GM10847 (cell line): ENCODE data around the gene DOCK6.

Experiments used
- POLR2A ChIP-seq: IDR thresholded peaks from 2 replicates; pipeline ENCODE4 v1.6.1; 2011; ENCODE audit not compliant: insufficient read length; ENCODE audit errors: extremely low read depth

Gene DOCK6

GRCh38 chr19:11263726-11264125, 1.4 kb upstream of the DOCK6 start:
- TF ChIP-seq POLR2A, result no peak

- TF ChIP-seq POLR2A, result no peak
These were observed 823 bp downstream of the DOCK6 start for GRCh38 chr19:11261431-11261970.

GRCh38 chr19:11260996-11261395, 1.3 kb downstream of the DOCK6 start:
- TF ChIP-seq POLR2A, result no peak

GRCh38 chr19:11257846-11258380, 4.4 kb downstream of the DOCK6 start:
- TF ChIP-seq POLR2A, result no peak

GRCh38 chr19:11256189-11256588, 6.1 kb downstream of the DOCK6 start:
- TF ChIP-seq POLR2A, result no peak

GRCh38 chr19:11254666-11255065, 7.7 kb downstream of the DOCK6 start:
- no peak for TF ChIP-seq POLR2A

GRCh38 chr19:11252665-11253355, 9.5 kb downstream of the DOCK6 start:
- no peak for TF ChIP-seq POLR2A

- no peak for TF ChIP-seq POLR2A
These were observed 10.5 kb downstream of the DOCK6 start for GRCh38 chr19:11251650-11252314.

- TF ChIP-seq POLR2A, result no peak
These were observed 11.1 kb downstream of the DOCK6 start for GRCh38 chr19:11251217-11251616.

GRCh38 chr19:11248852-11249251, 13.5 kb downstream of the DOCK6 start:
- no peak for TF ChIP-seq POLR2A

- no peak for TF ChIP-seq POLR2A
These were observed 14.4 kb downstream of the DOCK6 start for GRCh38 chr19:11247934-11248333.

- no peak for TF ChIP-seq POLR2A
These were observed 14.9 kb downstream of the DOCK6 start for GRCh38 chr19:11247391-11247790.

GRCh38 chr19:11246941-11247340, 15.4 kb downstream of the DOCK6 start:
- no peak for TF ChIP-seq POLR2A

- no peak for TF ChIP-seq POLR2A
These were observed 17.3 kb downstream of the DOCK6 start for GRCh38 chr19:11244846-11245589.

- TF ChIP-seq POLR2A, result no peak
These were observed 18.5 kb downstream of the DOCK6 start for GRCh38 chr19:11243798-11244169.
